ENCODE results near the gene CD86. TPM values are rescaled to one million over a fixed set of nuclear protein-coding genes. Genes with fewer than 3 reads are reported as not detected.

CD86 gene
- total and polyA plus RNA-seq, 3 donors from 2014 or later, result 3.2 to 4.5 (median 3.4) TPM

DNA sequence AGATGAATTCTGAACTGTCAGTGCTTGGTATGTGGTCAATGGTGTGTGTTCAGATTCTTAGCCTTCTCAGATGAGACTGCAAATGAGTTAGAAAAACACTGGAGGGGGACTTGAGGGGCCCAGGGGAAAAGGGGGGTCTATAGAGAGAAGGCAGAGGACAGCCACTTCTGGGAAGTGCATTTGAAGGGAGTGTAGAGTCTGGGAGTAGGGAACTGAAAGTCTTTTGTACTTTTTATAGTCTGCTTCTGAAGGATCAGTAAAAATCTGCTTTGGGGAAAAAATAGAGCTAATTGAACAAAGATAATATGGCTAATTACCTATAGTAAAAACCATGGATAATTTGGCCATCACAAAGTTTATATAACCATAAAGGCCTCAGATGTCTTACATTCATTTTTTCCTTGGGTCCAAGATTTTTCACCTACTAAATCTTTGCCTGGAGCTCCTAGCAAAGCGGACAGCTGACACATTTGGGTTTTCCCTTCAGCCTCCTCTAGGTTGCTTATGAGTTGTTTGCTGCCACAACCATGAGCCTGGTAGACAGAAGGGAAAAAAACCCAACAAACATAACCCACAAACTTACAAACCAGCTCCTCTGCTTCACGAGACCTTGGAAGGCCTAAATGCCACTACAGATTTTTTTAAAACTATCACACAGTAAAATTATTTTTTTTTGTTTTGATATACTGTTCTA is 48.8 kb downstream of the CD86 start:
- no peaks in the 10 kb centered on the region for H3K36me3 ChIP-seq (ENCODE audit: low read depth, missing control alignments)
- no peak for DNase-seq
- WGBS, 2 donors, result 93 to 96% methylated on average over 2 of the region's 2 CpGs
- H3K27me3 ChIP-seq, result no peaks in the 10 kb centered on the region
- no peaks in the 10 kb centered on the region for H3K9me3 ChIP-seq
- H3K4me1 ChIP-seq, result no peaks in the 10 kb centered on the region
- TF ChIP-seq POLR2A (IDR thresholded peaks at IDR 0.05), result no peak
- TF ChIP-seq, protein P1, sequence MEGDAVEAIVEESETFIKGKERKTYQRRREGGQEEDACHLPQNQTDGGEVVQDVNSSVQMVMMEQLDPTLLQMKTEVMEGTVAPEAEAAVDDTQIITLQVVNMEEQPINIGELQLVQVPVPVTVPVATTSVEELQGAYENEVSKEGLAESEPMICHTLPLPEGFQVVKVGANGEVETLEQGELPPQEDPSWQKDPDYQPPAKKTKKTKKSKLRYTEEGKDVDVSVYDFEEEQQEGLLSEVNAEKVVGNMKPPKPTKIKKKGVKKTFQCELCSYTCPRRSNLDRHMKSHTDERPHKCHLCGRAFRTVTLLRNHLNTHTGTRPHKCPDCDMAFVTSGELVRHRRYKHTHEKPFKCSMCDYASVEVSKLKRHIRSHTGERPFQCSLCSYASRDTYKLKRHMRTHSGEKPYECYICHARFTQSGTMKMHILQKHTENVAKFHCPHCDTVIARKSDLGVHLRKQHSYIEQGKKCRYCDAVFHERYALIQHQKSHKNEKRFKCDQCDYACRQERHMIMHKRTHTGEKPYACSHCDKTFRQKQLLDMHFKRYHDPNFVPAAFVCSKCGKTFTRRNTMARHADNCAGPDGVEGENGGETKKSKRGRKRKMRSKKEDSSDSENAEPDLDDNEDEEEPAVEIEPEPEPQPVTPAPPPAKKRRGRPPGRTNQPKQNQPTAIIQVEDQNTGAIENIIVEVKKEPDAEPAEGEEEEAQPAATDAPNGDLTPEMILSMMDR (IDR thresholded peaks at IDR 0.05), result no peak
- intact Hi-C loops (cut with DNase I; ENCODE audit: low total_unique reads), result no loop called here
- H3K27ac ChIP-seq, result no peak overlapping the region
- no peak overlapping the region for H3K4me3 ChIP-seq

DNA sequence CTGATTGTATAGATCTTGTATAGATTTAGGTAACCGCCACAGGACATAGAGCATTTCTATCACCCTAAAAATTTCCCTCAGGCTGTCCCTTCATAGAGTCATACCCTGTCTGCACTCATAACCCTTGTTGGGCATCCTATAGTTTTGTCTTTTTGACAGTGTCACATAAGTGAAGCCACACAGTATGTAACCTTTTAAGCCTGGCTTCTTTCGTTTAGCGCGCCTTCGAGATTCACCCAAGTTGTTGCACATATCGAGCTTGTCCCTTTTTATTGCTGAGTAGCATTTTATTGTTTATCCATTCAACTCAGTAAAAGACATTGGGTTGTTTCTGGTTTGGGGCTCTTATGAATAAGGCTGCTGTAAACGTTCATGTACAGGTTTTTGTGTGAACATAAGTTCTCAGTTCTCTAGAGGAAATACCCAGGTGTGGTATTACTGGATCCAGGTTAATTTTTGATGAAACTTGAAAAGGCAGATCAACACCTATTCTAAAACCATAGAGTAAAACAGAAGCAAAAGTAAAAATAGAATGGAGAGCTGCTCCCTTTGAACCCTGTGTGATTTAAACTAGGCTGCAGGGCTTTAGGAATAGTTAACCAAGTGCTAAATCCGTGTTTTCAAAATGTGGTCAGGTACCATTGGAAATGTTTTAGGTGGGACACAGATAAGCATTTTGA is 49.5 kb downstream of the CD86 start:
- 89 to 94% methylated on average over 8 of the region's 8 CpGs for WGBS, 2 donors
- intact Hi-C loops (cut with DNase I; ENCODE audit: low total_unique reads), result no loop called here
- H3K36me3 ChIP-seq (ENCODE audit: low read depth, missing control alignments), result no peaks in the 10 kb centered on the region
- no peaks in the 10 kb centered on the region for H3K9me3 ChIP-seq
- DNase-seq, result no peak
- TF ChIP-seq POLR2A (IDR thresholded peaks at IDR 0.05), result no peak
- TF ChIP-seq, protein P1 (IDR thresholded peaks at IDR 0.05), result no peak
- H3K4me3 ChIP-seq, result no peak overlapping the region
- no peak overlapping the region for H3K27ac ChIP-seq
- no peaks in the 10 kb centered on the region for H3K27me3 ChIP-seq
- H3K4me1 ChIP-seq, result no peaks in the 10 kb centered on the region

GRCh38 chr3:122105626-122106025 is 50.5 kb downstream of the CD86 start:
- no peaks in the 10 kb centered on the region for H3K27me3 ChIP-seq
- no peak overlapping the region for H3K4me3 ChIP-seq
- no peaks in the 10 kb centered on the region for H3K4me1 ChIP-seq
- TF ChIP-seq, protein P1 (IDR thresholded peaks at IDR 0.05), result no peak
- TF ChIP-seq POLR2A (IDR thresholded peaks at IDR 0.05), result no peak
- H3K27ac ChIP-seq, result no peak overlapping the region
- intact Hi-C loops (cut with DNase I; ENCODE audit: low total_unique reads), result no loop called here
- DNase-seq, result no peak
- 32 to 59% methylated on average over 2 of the region's 2 CpGs for WGBS, 2 donors
- no peaks in the 10 kb centered on the region for H3K9me3 ChIP-seq
- no peaks in the 10 kb centered on the region for H3K36me3 ChIP-seq (ENCODE audit: low read depth, missing control alignments)

DNA sequence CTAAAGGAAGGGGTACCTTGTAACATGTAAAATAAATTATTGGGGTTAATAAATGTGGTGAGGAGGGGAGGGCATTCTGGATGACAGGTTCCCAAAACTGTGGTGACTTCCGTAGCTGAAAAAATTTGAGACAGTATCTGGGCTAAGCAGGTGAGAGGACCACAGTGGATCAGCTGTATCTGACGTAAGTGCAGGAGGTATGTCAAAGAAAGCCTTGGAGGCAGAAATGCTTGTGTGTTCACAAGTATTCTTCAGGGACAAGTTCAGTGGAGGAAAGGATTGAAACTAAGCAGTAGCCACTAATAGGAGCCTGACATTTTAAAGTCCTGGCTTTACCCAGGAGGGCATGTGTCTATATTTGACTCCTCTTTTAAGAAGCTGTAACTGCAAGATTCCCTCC is 52.0 kb downstream of the CD86 start:
- no peaks in the 10 kb centered on the region for H3K9me3 ChIP-seq
- H3K36me3 ChIP-seq (ENCODE audit: low read depth, missing control alignments), result no peaks in the 10 kb centered on the region
- H3K27ac ChIP-seq, result no peak overlapping the region
- intact Hi-C loops (cut with DNase I; ENCODE audit: low total_unique reads), result no loop called here
- no peak for DNase-seq
- WGBS, 2 donors, result 89 to 93% methylated on average over 2 of the region's 2 CpGs
- H3K4me1 ChIP-seq, result no peaks in the 10 kb centered on the region
- TF ChIP-seq, protein P1 (IDR thresholded peaks at IDR 0.05), result no peak
- TF ChIP-seq POLR2A (IDR thresholded peaks at IDR 0.05), result no peak
- H3K4me3 ChIP-seq, result no peak overlapping the region
- H3K27me3 ChIP-seq, result no peaks in the 10 kb centered on the region
